GM18867 (cell line): ENCODE results near the gene LRATD1.

Source experiments
- ATAC-seq: cut with Tn5 transposase; IDR thresholded peaks from one replicate; pipeline ENCODE4 v1.9.1; 2021; ENCODE audit warnings: mild to moderate bottlenecking, moderate library complexity; ENCODE audit not compliant: unreplicated experiment

The LRATD1 gene

DNA sequence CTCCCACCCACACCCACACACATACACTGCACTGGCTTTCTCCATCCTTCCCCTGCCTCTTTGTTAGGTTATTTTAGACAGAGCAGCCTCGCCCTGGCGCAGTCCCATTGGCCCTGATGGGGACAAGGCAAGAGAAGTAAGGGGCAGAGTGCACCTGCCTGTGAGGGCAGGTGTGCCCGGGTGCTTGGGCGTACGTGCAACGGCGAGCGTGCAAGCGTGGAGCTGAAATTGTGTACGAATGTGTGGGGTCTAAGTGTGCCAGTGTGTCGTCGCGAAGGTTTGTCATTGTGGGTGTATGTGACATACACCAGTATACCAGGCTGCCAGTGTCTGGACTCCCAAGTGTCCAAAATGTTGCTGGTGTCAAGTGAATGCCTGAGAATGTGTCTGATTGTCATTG lies 544 bp downstream of the LRATD1 start:
- ATAC-seq: no peak

GRCh38 chr2:14633461-14634181 lies 1.1 kb downstream of the LRATD1 start:
- no peak for ATAC-seq

DNA sequence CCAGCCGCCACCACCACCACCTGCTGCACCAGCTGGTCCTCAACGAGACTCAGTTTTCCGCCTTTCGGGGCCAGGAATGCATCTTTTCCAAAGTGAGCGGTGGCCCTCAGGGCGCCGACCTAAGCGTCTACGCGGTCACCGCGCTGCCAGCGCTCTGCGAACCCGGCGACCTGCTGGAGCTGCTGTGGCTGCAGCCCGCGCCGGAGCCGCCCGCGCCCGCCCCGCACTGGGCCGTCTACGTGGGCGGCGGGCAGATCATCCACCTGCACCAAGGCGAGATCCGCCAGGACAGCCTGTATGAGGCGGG lies 1.6 kb downstream of the LRATD1 start:
- ATAC-seq: no peak

GRCh38 chr2:14634489-14635390 lies 2.2 kb downstream of the LRATD1 start:
- no peak for ATAC-seq

- no peak for ATAC-seq
These were observed 2.9 kb downstream of the LRATD1 start for GRCh38 chr2:14635391-14635871.

DNA sequence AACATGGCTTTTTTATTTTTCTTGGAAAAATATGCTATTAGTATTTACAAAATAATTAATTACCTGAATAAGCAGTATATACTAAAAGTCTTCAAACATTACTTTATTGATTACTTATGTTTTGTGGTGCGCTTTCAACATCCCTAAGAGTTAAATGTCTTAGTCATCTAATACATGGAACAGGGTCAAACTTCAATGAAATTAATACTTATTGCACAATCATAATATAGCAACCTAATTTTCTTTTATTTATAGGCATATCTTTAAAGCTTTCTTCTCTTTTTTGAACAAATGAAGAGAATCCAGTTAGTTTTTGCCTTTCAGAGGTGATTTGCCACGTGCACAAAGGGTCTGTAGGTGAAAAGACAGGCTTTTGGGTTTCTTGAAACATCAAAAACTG lies 6.0 kb downstream of the LRATD1 start:
- ATAC-seq: no peak

GRCh38 chr2:14641116-14641515 lies 8.6 kb downstream of the LRATD1 start:
- ATAC-seq: no peak

DNA sequence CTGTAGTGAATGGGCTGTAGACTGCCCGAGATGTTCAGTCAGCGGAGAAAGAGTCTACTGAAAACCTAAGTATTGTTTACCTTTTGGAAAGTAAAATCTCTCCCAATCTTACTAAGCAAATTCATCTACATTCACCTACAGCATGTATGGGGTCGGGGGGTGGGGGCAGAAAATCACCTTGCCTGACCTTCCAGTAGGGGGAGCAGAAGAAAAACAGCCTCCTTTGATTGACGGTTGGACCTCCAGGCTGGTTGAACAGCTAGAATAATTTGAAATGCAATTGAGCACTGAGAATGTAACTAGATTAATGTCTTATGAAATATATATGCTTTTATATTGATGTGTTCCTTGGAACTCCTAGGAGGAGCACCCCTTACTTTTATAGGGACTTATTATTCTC lies 10.0 kb downstream of the LRATD1 start:
- no peak for ATAC-seq

DNA sequence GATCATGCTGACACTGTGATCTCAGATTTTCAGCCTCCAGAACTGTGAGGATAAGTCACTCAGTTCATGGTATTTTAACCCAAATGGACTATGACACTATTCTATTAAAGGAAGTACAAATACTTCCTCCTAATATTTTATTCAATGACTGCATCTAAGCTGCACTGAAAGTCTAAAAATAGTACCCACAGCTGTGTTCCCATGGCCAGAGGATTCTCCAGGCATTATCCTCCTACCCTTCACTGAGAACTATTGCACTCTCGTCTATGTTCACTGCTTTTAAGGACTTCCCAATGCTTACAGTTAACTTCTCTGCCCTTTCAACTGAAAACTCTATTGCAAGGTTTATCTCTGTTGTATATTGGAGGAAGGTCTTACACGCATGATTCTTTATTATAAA lies 15.2 kb downstream of the LRATD1 start:
- ATAC-seq: no peak

GRCh38 chr2:14650066-14650465 lies 17.5 kb downstream of the LRATD1 start:
- no peak for ATAC-seq

GRCh38 chr2:14654835-14655282 lies 22.3 kb downstream of the LRATD1 start:
- peak; percentile 89 for ATAC-seq

DNA sequence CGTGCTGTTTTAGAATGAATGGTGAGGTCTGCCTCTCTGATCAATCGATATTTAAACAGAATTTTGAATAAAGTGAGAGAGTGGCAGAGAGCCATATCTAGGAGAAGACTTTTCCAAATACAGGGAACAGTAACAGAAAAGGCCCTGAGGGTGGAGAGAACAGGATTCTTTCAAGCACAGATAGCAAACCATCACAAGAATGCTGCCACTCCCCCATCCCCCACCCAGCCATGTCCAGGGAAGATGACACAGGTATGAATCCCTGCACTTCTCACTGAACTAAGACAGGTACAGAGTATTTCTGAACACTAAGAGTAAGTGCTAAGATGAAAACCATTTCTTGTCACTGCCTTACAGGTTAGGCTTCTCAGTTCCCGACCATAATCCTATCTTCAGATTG lies 23.6 kb downstream of the LRATD1 start:
- ATAC-seq: no peak

DNA sequence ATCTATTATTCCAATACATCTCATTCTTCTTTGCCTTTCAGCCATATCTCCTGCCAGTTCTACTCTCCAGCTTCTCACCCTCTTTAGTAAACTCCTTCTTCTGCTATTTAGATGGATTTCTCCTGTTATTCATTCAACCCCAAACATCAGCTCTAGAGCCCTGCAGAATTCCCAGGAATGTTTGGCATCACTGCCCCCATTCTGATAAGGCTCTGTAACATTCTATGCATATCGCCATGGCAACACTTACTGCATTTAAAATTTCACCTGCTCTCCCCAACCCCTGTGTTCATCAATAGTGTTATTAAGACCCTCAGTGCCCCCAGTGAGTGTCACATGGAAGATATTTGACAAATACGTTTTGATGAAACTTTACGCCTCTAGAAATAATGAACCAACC lies 28.6 kb downstream of the LRATD1 start:
- no peak for ATAC-seq

DNA sequence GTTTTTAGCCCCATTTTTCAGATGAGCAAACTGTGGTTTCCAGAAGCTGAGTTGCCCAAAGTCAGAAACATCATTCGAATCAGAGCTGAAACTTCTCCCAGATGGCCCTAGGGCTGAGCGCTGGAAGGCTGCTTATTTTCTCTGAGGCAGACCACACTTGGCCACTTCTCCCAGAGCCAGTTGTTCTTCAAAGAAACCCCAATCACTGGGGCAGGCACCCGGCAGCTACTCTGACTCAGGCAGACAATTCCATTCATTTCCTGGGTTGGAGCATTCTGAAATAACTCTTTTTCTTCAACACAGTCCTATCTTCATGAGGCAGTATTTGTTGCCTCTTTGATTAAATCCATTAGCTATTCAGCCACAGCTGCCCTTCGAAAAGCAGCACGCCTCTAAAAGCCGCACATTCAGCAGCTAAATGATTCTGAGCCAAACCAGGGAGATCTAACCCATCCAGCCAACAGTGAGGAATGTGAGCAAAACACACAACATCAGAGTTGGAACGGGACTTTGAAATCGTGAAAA lies 40.9 kb downstream of the LRATD1 start:
- no peak for ATAC-seq

DNA sequence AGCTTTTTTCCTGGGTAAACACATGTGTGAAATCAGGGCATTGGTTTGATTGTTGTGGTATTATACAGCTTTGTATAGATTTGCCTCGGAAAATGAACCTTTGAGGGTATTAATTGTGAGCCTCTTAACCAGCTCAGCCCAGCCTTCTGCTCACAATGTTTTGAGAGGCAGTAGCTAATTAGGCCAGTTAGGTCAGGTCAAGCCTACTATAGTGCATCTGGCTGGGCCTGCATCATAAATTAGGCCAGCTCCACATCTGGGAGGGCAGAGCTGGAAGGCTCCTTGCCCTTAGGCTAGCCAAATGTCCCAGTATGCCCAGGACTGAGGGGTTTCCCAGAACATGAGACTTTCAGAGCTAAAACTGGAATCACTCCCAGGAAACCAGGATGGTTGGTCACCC lies 43.0 kb downstream of the LRATD1 start:
- ATAC-seq: no peak

DNA sequence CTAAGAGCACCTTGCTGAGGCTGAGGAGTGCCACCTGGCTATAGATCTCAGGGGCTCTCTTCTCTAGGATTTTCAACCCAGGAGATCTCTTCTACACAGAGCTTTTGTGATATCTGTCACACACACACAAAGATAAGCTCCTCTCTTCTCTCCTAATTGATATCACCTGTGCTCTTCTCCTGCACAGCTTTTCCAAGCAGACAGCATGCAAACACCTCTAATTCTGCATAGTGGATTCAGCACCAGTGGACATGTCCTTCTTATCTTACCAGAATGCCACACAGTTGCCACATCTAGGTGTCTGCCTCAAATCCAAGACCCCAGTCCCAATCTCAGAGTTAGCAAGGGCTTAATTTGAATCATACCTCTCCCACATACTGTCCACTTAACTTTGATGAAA lies 43.9 kb downstream of the LRATD1 start:
- ATAC-seq: no peak

- no peak for ATAC-seq
These were observed 44.5 kb downstream of the LRATD1 start for GRCh38 chr2:14677039-14677438.

DNA sequence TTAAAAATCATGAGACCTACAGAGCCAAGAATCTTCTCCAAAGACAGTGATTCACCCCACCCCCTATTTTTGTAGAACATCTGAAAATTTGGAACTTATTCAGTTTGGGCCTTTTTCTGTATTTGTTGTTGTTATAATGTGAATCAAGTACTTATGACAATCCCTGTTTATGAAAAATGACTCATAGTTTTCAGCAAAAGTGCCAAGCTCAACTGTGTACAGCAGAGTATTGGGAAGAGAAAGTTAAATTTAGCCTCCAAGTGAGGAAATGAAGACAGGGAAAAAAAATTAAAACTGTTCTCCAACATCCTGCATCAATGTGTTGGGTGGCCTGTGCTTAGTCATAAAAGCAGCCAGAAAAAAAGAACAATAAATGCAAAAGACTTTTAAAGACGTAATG lies 46.2 kb downstream of the LRATD1 start:
- ATAC-seq: no peak

DNA sequence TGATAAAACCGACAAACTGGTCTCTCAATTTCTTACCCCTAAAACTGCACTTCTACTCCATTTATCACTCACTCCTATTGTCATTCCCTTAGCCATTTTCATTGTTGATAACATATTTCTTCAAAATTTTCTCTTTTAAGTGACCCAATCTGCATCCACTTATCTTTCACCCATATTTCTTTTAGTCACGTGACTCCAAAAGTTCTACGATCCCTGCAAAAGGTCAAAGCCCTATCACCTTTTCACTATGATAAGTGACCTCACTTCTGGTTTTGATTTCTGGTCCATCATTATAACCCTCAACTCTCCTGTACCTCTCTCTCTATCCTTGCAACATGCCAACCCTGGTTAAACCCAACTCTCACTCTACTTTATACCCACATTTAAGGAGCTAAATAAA lies 49.1 kb downstream of the LRATD1 start:
- no peak for ATAC-seq
